ENCODE results near the gene CALM3. TPM values are rescaled to one million over a fixed set of nuclear protein-coding genes. Genes with fewer than 3 reads are reported as not detected.

CALM3 gene
- total and polyA plus RNA-seq, 9 donors, result 80.5 to 646 (median 225) TPM

DNA sequence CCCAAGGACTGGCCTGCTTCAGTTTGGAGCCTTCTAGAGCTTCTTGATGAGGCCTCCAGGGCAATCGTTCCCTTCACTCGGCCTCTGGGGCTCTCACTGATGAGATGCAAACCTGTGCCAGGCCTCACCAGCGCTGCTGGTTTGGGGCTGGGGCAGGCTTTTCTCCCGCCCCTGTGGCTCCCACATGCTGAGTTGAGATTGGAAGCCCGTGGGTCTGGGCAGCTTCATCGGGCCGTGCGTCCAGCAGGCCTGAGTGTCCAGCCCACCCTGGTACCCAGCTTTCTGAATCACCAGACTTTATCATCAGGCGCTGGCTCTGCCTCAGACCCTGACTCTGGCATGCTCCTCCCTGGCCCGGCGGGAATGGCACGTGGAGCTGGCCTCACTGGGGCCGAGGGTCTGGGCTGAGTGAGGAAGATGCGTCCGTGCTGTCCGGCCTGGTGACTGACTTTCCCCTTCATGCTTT lies 4.3 kb downstream of the CALM3 start:
- Histone ChIP-seq H3K27ac (no peak overlapping the region), H3K27me3 (no peaks in the 10 kb centered on the region), H3K4me1 (ENCODE audit: insufficient read depth) (peaks cover 10% of the 10 kb centered on the region), H3K9me3 (no peaks in the 10 kb centered on the region), H3K4me3 (no peak overlapping the region), H3K36me3 (no peaks in the 10 kb centered on the region)
- whole genome bisulfite sequencing, 3 donors, result 74 to 80% (median 79%) methylated on average over 16 of the region's 16 CpGs
- TF ChIP-seq POLR2A (IDR thresholded peaks at IDR 0.05), result no peak
- no peak for TF ChIP-seq EP300 (IDR thresholded peaks at IDR 0.05)
- TF ChIP-seq, protein P1, sequence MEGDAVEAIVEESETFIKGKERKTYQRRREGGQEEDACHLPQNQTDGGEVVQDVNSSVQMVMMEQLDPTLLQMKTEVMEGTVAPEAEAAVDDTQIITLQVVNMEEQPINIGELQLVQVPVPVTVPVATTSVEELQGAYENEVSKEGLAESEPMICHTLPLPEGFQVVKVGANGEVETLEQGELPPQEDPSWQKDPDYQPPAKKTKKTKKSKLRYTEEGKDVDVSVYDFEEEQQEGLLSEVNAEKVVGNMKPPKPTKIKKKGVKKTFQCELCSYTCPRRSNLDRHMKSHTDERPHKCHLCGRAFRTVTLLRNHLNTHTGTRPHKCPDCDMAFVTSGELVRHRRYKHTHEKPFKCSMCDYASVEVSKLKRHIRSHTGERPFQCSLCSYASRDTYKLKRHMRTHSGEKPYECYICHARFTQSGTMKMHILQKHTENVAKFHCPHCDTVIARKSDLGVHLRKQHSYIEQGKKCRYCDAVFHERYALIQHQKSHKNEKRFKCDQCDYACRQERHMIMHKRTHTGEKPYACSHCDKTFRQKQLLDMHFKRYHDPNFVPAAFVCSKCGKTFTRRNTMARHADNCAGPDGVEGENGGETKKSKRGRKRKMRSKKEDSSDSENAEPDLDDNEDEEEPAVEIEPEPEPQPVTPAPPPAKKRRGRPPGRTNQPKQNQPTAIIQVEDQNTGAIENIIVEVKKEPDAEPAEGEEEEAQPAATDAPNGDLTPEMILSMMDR (IDR thresholded peaks at IDR 0.05), result no peak
- DNase-seq, result peak in 2 of 5 donors; percentile 20 to 30
- intact Hi-C loops (cut with DNase I), result loop anchor here in 1 of 4 donors (10.0 kb wide), 2 partner anchors 59 to 139 kb away; partner anchors contain the start of genes DACT3, FKRP and STRN4

DNA sequence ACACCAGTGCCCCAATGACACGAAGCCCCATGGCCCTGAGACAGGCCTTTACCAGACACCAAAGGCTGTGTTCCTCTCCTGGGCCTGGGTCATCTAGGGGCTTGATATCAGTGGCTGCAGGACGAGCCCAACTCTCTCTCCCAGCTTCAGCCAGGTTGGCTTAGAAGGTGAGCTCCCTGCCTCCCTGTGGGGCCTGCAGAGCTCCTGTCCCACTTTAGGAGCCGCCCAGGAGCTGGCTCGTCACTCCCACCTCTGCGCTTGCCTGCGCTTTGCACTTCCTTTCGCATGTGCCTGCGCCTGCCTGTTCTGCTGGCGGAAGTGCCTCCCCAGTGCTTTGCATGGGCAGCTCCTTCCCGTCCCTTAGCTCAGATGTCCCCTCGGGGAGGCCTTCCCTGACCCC lies 4.9 kb downstream of the CALM3 start:
- Histone ChIP-seq H3K4me1 (ENCODE audit: insufficient read depth) (peaks cover 10% of the 10 kb centered on the region), H3K27ac (no peak overlapping the region), H3K9me3 (no peaks in the 10 kb centered on the region), H3K36me3 (no peaks in the 10 kb centered on the region), H3K4me3 (no peak overlapping the region), H3K27me3 (no peaks in the 10 kb centered on the region)
- intact Hi-C loops (cut with DNase I), result loop anchor here in 1 of 4 donors (10.0 kb wide), 2 partner anchors 59 to 139 kb away; partner anchors contain the start of genes DACT3, FKRP and STRN4
- WGBS, 3 donors, result 86 to 93% (median 90%) methylated on average over 11 of the region's 11 CpGs
- DNase-seq, result peak in 2 of 5 donors; percentile 17 to 25
- no peak for TF ChIP-seq EP300 (IDR thresholded peaks at IDR 0.05)
- TF ChIP-seq POLR2A (IDR thresholded peaks at IDR 0.05), result no peak
- TF ChIP-seq, protein P1 (IDR thresholded peaks at IDR 0.05), result no peak

DNA sequence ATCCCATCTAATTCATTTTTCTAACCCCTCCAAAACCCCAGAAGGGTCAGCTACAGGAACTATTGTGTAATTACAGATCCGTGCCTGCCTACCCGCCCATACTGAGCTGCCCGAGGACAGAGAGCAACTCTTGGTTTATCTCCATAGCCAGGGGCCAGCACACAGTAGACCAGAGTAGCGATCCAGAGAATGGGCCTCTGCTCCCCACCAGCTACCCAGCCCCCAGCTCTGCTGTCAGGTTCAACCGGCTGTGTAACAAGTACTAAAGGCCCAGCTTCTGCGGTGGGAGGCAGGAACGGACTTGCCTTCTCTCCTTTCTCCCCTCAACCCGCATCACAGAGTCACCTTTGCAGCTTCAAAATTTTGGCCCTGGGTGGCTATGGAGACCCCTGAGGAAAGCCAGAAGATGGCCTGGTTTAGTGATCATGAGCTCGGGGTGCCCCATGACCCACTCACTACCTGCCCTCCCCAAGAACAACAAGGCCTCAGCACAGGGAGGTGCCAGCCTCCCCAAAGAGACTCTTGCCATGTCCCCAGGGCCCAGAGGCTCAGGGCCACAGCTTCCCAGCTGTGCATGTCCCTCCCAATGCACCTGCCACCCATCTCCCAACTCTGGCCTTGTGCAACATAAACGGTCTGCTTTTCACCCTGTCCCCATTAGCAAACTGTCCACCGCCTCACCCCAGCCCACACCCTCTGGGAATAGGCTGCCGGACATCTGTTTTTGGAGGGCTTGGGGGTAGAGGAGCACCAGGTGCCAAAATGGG lies 5.7 kb downstream of the CALM3 start:
- Histone ChIP-seq H3K4me3 (no peak overlapping the region), H3K4me1 (ENCODE audit: insufficient read depth) (peaks cover 10% of the 10 kb centered on the region), H3K36me3 (no peaks in the 10 kb centered on the region), H3K27me3 (no peaks in the 10 kb centered on the region), H3K27ac (no peak overlapping the region), H3K9me3 (no peaks in the 10 kb centered on the region)
- peak in 3 of 5 donors; percentile 4 to 28 (median 13) for DNase-seq
- 84 to 85% (median 84%) methylated on average over 12 of the region's 12 CpGs for WGBS, 3 donors
- TF ChIP-seq EP300 (IDR thresholded peaks at IDR 0.05), result no peak
- TF ChIP-seq, protein P1 (IDR thresholded peaks at IDR 0.05), result no peak
- no peak for TF ChIP-seq POLR2A (IDR thresholded peaks at IDR 0.05)
- intact Hi-C loops (cut with DNase I), result loop anchor here in 1 of 4 donors (10.0 kb wide), 2 partner anchors 58 to 138 kb away; partner anchors contain the start of genes DACT3, FKRP and STRN4

DNA sequence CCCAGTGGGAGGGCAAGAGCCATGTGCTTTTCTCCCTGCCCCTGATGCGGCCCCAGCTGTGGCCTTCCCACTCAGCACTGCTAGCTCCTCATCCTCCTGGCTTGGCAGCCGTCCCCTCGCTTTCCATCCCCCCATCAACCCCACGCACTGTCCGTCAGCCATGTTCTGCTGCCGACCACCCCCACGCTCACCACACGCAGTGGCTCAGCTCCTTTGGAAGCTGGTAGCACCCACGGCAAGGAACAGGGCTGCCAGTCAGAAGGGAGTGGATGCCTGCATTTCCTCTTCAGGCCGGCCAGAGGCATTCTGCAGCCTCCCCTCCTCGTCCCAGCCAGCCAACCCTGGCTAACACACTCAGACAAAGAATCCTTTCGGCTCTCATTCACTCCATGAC lies 6.3 kb downstream of the CALM3 start:
- peak in 2 of 5 donors; percentile 22 to 37 for DNase-seq
- Histone ChIP-seq H3K27ac (no peak overlapping the region), H3K27me3 (no peaks in the 10 kb centered on the region), H3K4me3 (no peak overlapping the region), H3K36me3 (no peaks in the 10 kb centered on the region), H3K9me3 (no peaks in the 10 kb centered on the region), H3K4me1 (ENCODE audit: insufficient read depth) (peaks cover 10% of the 10 kb centered on the region)
- 73 to 80% (median 74%) methylated on average over 12 of the region's 12 CpGs for WGBS, 3 donors
- TF ChIP-seq, protein P1 (IDR thresholded peaks at IDR 0.05), result no peak
- no peak for TF ChIP-seq POLR2A (IDR thresholded peaks at IDR 0.05)
- TF ChIP-seq EP300 (IDR thresholded peaks at IDR 0.05), result no peak
- intact Hi-C loops (cut with DNase I), result loop anchor here in 1 of 4 donors (10.0 kb wide), 2 partner anchors 57 to 137 kb away; partner anchors contain the start of genes DACT3, FKRP and STRN4
